ENCODE measurements around the gene KRT7. TPM values are rescaled to one million over a fixed set of nuclear protein-coding genes. Genes with fewer than 3 reads are reported as not detected.

KRT7 gene
- total RNA-seq, 2 experiments from 2014 or later = not detected

GRCh38 chr12:52295663-52296062, 62.6 kb downstream of the KRT7 start:
- no TSS peak for BruUV-seq (replicated peaks)
- H3K4me2 ChIP-seq (ENCODE audit: low read length) = no peak overlapping the region
- TF ChIP-seq CTCF (conservative IDR thresholded peaks at IDR 0.05; ENCODE audit: low read length) (no peak), EZH2phosphoT487 (IDR thresholded peaks at IDR 0.05; ENCODE audit: borderline replicate concordance, low read depth, low read length) (no peak)
- no peaks in the 10 kb centered on the region for H3K9me2 ChIP-seq (ENCODE audit: insufficient read depth, low read length)
- H3K79me2 ChIP-seq (ENCODE audit: insufficient read depth, low read depth, low read length) = no peaks in the 10 kb centered on the region
- no peaks in the 10 kb centered on the region for H4K20me1 ChIP-seq (ENCODE audit: insufficient read depth, low read length)
- H3K4me3 ChIP-seq (ENCODE audit: low read depth, low read length, poor library complexity, severe bottlenecking) = no peak overlapping the region
- ChIA-PET POLR2A (no interaction called here), CTCF (ENCODE audit: unreplicated experiment) (interaction anchor here (0.6 kb wide), 1 partner anchor 9 kb away, joined by 3 read pairs; no protein-coding TSS in a partner anchor)
- H3K9me3 ChIP-seq (ENCODE audit: low read length) = no peaks in the 10 kb centered on the region
- no peak overlapping the region for H2AFZ ChIP-seq (ENCODE audit: low read length)
- H3K27ac ChIP-seq (ENCODE audit: low read depth, low read length, poor library complexity, severe bottlenecking) = no peak overlapping the region
- no peaks in the 10 kb centered on the region for H3K36me3 ChIP-seq (ENCODE audit: insufficient read depth, low read length)
- no peaks in the 10 kb centered on the region for H3K4me1 ChIP-seq (ENCODE audit: insufficient read depth, low read length, poor library complexity, severe bottlenecking)
- no peak for DNase-seq (ENCODE audit: low spot score)
- intact Hi-C loops (cut with micrococcal nuclease; ENCODE audit: unreplicated experiment) = no loop called here

DNA sequence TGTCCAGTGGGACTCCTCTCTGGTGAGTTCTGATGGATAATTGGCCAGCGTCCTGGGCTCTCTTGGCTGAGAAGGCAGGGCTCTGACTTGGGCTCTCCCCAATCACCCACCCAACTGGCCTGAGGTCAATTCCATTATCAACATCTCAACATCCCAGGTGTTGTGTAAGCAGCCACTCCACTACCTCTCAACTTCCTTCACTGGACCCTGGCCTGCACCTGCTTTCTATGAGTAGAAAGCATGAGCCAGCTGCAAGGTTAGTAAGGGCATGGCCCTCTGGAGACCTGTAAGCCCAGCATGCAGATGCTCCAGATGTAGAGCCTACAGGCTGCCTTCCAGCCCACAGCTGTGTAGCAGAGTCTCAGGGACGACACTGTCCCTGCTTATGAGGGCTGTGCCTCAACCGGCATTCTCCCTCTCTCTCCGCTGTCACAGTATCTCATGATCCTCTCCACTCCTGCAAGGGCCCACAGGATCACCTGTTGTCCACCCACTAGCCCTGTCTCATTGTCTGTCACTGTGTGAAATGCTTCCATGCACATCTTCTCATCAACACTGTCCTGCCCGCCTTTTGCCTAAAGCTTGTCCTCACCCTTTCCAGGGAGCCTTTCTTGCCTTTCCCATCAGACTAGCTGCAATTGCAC, 63.7 kb downstream of the KRT7 start:
- Histone ChIP-seq H3K4me1 (ENCODE audit: insufficient read depth, low read length, poor library complexity, severe bottlenecking) (no peaks in the 10 kb centered on the region), H3K36me3 (ENCODE audit: insufficient read depth, low read length) (no peaks in the 10 kb centered on the region), H4K20me1 (ENCODE audit: insufficient read depth, low read length) (no peaks in the 10 kb centered on the region), H3K4me2 (ENCODE audit: low read length) (no peak overlapping the region), H3K9me2 (ENCODE audit: insufficient read depth, low read length) (no peaks in the 10 kb centered on the region), H2AFZ (ENCODE audit: low read length) (no peak overlapping the region), H3K4me3 (ENCODE audit: low read depth, low read length, poor library complexity, severe bottlenecking) (no peak overlapping the region), H3K27ac (ENCODE audit: low read depth, low read length, poor library complexity, severe bottlenecking) (no peak overlapping the region), H3K9me3 (ENCODE audit: low read length) (no peaks in the 10 kb centered on the region), H3K79me2 (ENCODE audit: insufficient read depth, low read depth, low read length) (no peaks in the 10 kb centered on the region)
- intact Hi-C loops (cut with micrococcal nuclease; ENCODE audit: unreplicated experiment) = no loop called here
- no peak for TF ChIP-seq EZH2phosphoT487 (IDR thresholded peaks at IDR 0.05; ENCODE audit: borderline replicate concordance, low read depth, low read length)
- TF ChIP-seq CTCF (conservative IDR thresholded peaks at IDR 0.05; ENCODE audit: low read length) = no peak
- POLR2A ChIA-PET = no interaction called here
- CTCF ChIA-PET (ENCODE audit: unreplicated experiment) = interaction anchor here (1.1 kb wide), 1 partner anchor 16 kb away, joined by 3 read pairs; no protein-coding TSS in a partner anchor
- no peak for DNase-seq (ENCODE audit: low spot score)
- no TSS peak for BruUV-seq (replicated peaks)

Other genes starting within 250 kb of the KRT7 start
- 0.41 and 0.66 TPM in 2 replicates for gene TAMALIN, start 226.3 kb upstream of the KRT7 start, total RNA-seq (2014; rRNA removed; shearing (Covaris generic))
- 0.89 and 1.3 TPM in 2 replicates for gene TAMALIN, start 226.3 kb upstream of the KRT7 start, total RNA-seq (2022)
- 25.3 and 29.3 TPM in 2 replicates for gene NR4A1, start 181.8 kb upstream of the KRT7 start, total RNA-seq (2014; rRNA removed; shearing (Covaris generic))
- gene NR4A1, start 181.8 kb upstream of the KRT7 start, total RNA-seq (2022) = 28.1 and 29.0 TPM in 2 replicates
- gene ATG101, start 163.3 kb upstream of the KRT7 start, total RNA-seq (2014; rRNA removed; shearing (Covaris generic)) = 53.9 and 65.5 TPM in 2 replicates
- 30.7 and 38.0 TPM in 2 replicates for gene ATG101, start 163.3 kb upstream of the KRT7 start, total RNA-seq (2022)
- gene SMIM41, start 153.5 kb upstream of the KRT7 start, total RNA-seq (2014; rRNA removed; shearing (Covaris generic)) = not detected in 2 replicates
- not detected in 2 replicates for gene SMIM41, start 153.5 kb upstream of the KRT7 start, total RNA-seq (2022)
- not detected in 2 replicates for gene KRT80, start 41.2 kb upstream of the KRT7 start, total RNA-seq (2014; rRNA removed; shearing (Covaris generic))
- not detected in 2 replicates for gene KRT80, start 41.2 kb upstream of the KRT7 start, total RNA-seq (2022)
- gene KRT86, start 41.4 kb downstream of the KRT7 start, total RNA-seq (2014; rRNA removed; shearing (Covaris generic)) = not detected in 2 replicates
- gene KRT86, start 41.4 kb downstream of the KRT7 start, total RNA-seq (2022) = not detected in 2 replicates
- gene KRT81, start 58.3 kb downstream of the KRT7 start, total RNA-seq (2014; rRNA removed; shearing (Covaris generic)) = not detected in 2 replicates
- not detected in 2 replicates for gene KRT81, start 58.3 kb downstream of the KRT7 start, total RNA-seq (2022)
- gene KRT83, start 88.2 kb downstream of the KRT7 start, total RNA-seq (2014; rRNA removed; shearing (Covaris generic)) = not detected in 2 replicates
- gene KRT83, start 88.2 kb downstream of the KRT7 start, total RNA-seq (2022) = not detected in 2 replicates
- gene KRT85, start 134.2 kb downstream of the KRT7 start, total RNA-seq (2014; rRNA removed; shearing (Covaris generic)) = not detected in 2 replicates
- not detected in 2 replicates for gene KRT85, start 134.2 kb downstream of the KRT7 start, total RNA-seq (2022)
- gene KRT84, start 152.4 kb downstream of the KRT7 start, total RNA-seq (2014; rRNA removed; shearing (Covaris generic)) = not detected in 2 replicates
- gene KRT84, start 152.4 kb downstream of the KRT7 start, total RNA-seq (2022) = not detected in 2 replicates
- not detected in 2 replicates for gene KRT82, start 173.1 kb downstream of the KRT7 start, total RNA-seq (2014; rRNA removed; shearing (Covaris generic))
- not detected in 2 replicates for gene KRT82, start 173.1 kb downstream of the KRT7 start, total RNA-seq (2022)
- not detected in 2 replicates for gene KRT75, start 201.1 kb downstream of the KRT7 start, total RNA-seq (2014; rRNA removed; shearing (Covaris generic))
- gene KRT75, start 201.1 kb downstream of the KRT7 start, total RNA-seq (2022) = not detected in 2 replicates
- not detected in 2 replicates for gene KRT6B, start 218.9 kb downstream of the KRT7 start, total RNA-seq (2014; rRNA removed; shearing (Covaris generic))
- not detected in 2 replicates for gene KRT6B, start 218.9 kb downstream of the KRT7 start, total RNA-seq (2022)
- gene KRT6C, start 240.6 kb downstream of the KRT7 start, total RNA-seq (2014; rRNA removed; shearing (Covaris generic)) = not detected in 2 replicates
- gene KRT6C, start 240.6 kb downstream of the KRT7 start, total RNA-seq (2022) = not detected in 2 replicates